ENCODE data around the gene PPL.

The PPL gene

DNA sequence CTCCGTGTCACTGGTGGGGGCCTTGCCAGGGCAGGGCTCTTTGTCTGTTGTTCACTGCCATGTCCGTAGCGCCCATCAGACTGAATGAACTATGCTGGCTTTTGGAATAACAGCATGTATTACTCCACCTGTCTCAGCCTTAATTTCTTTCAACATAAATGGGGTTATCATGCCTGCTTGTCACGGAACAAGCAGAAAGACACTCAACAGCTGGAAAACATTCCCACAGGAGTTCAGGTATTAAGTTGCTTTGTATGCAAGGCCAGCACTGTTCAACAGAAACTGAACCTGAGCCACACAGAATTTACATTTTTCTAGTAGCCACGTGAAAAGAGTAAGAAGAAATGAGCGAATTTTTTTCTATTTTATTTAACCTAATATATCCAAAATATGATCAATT, 13.1 kb downstream of the PPL start (continued):
- TF ChIP-seq, protein P1, sequence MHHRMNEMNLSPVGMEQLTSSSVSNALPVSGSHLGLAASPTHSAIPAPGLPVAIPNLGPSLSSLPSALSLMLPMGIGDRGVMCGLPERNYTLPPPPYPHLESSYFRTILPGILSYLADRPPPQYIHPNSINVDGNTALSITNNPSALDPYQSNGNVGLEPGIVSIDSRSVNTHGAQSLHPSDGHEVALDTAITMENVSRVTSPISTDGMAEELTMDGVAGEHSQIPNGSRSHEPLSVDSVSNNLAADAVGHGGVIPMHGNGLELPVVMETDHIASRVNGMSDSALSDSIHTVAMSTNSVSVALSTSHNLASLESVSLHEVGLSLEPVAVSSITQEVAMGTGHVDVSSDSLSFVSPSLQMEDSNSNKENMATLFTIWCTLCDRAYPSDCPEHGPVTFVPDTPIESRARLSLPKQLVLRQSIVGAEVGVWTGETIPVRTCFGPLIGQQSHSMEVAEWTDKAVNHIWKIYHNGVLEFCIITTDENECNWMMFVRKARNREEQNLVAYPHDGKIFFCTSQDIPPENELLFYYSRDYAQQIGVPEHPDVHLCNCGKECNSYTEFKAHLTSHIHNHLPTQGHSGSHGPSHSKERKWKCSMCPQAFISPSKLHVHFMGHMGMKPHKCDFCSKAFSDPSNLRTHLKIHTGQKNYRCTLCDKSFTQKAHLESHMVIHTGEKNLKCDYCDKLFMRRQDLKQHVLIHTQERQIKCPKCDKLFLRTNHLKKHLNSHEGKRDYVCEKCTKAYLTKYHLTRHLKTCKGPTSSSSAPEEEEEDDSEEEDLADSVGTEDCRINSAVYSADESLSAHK (tag by site-specific recombination; IDR thresholded peaks at IDR 0.05) = no peak

GRCh38 chr16:4922721-4923342, 14.1 kb downstream of the PPL start:
- ChIA-PET CTCF (interaction anchor here (1.5 kb wide), 1 partner anchor 33 kb away, joined by 4 read pairs; no protein-coding TSS in a partner anchor), POLR2A (no interaction called here)
- Histone ChIP-seq H3K4me1 (ENCODE audit: control insufficient read depth, insufficient read depth, low read length) (no peaks in the 10 kb centered on the region), H3K9me3 (ENCODE audit: control insufficient read depth, insufficient read depth, low read depth, low read length) (no peaks in the 10 kb centered on the region), H3K27ac (ENCODE audit: extremely low read depth, low read depth, low read length) (no peak overlapping the region), H3K36me3 (ENCODE audit: control insufficient read depth in 2 of 2, insufficient read depth in 1 of 2, low read length in 2 of 2) (no peaks in the 10 kb centered on the region), H3K4me3 (ENCODE audit: low read depth, low read length) (no peak overlapping the region)
- TF ChIP-seq ZNF18 (tag by site-specific recombination; IDR thresholded peaks at IDR 0.05) = no peak
- TF ChIP-seq ZFHX2 (tag by site-specific recombination; conservative IDR thresholded peaks at IDR 0.05) = no peak
- TF ChIP-seq, protein P2, sequence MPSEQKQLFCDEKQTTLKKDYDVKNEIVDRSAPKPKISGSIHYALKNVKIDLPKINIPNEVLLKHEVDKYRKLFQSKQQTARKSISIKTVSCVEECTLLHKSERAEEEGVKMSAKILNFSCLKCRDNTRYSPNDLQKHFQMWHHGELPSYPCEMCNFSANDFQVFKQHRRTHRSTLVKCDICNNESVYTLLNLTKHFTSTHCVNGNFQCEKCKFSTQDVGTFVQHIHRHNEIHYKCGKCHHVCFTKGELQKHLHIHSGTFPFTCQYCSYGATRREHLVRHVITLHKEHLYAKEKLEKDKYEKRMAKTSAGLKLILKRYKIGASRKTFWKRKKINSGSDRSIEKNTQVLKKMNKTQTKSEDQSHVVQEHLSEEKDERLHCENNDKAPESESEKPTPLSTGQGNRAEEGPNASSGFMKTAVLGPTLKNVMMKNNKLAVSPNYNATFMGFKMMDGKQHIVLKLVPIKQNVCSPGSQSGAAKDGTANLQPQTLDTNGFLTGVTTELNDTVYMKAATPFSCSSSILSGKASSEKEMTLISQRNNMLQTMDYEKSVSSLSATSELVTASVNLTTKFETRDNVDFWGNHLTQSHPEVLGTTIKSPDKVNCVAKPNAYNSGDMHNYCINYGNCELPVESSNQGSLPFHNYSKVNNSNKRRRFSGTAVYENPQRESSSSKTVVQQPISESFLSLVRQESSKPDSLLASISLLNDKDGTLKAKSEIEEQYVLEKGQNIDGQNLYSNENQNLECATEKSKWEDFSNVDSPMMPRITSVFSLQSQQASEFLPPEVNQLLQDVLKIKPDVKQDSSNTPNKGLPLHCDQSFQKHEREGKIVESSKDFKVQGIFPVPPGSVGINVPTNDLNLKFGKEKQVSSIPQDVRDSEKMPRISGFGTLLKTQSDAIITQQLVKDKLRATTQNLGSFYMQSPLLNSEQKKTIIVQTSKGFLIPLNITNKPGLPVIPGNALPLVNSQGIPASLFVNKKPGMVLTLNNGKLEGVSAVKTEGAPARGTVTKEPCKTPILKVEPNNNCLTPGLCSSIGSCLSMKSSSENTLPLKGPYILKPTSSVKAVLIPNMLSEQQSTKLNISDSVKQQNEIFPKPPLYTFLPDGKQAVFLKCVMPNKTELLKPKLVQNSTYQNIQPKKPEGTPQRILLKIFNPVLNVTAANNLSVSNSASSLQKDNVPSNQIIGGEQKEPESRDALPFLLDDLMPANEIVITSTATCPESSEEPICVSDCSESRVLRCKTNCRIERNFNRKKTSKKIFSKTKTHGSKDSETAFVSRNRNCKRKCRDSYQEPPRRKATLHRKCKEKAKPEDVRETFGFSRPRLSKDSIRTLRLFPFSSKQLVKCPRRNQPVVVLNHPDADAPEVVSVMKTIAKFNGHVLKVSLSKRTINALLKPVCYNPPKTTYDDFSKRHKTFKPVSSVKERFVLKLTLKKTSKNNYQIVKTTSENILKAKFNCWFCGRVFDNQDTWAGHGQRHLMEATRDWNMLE (tag by site-specific recombination; conservative IDR thresholded peaks at IDR 0.05; ENCODE audit: low read depth) = no peak
- TF ChIP-seq KLF9 (tag by site-specific recombination; IDR thresholded peaks at IDR 0.05; ENCODE audit: low read depth) = no peak
- no peak for TF ChIP-seq ZNF510 (tag by site-specific recombination; IDR thresholded peaks at IDR 0.05; ENCODE audit: insufficient replicate concordance)

GRCh38 chr16:4920826-4921225, 16.1 kb downstream of the PPL start:
- CTCF ChIA-PET = interaction anchor here (0.6 kb wide), 1 partner anchor 179 kb away, joined by 3 read pairs; no protein-coding TSS in a partner anchor
- no peaks in the 10 kb centered on the region for H3K4me1 ChIP-seq (ENCODE audit: control insufficient read depth, insufficient read depth, low read length)
- no peak overlapping the region for H3K27ac ChIP-seq (ENCODE audit: extremely low read depth, low read depth, low read length)
- no peak overlapping the region for H3K4me3 ChIP-seq (ENCODE audit: low read depth, low read length)
- H3K36me3 ChIP-seq (ENCODE audit: control insufficient read depth in 2 of 2, insufficient read depth in 1 of 2, low read length in 2 of 2) = no peaks in the 10 kb centered on the region
- no peaks in the 10 kb centered on the region for H3K9me3 ChIP-seq (ENCODE audit: control insufficient read depth, insufficient read depth, low read depth, low read length)
- POLR2A ChIA-PET = no interaction called here
- no peak for TF ChIP-seq ZNF366 (tag by site-specific recombination; conservative IDR thresholded peaks at IDR 0.05)
- no peak for TF ChIP-seq KLF16 (tag by site-specific recombination; IDR thresholded peaks at IDR 0.05)
- TF ChIP-seq REPIN1 (tag by site-specific recombination; IDR thresholded peaks at IDR 0.05; ENCODE audit: low read depth) = no peak
- no peak for TF ChIP-seq ZNF24 (tag by site-specific recombination; IDR thresholded peaks at IDR 0.05)
- no peak for TF ChIP-seq ZFP37 (tag by site-specific recombination; IDR thresholded peaks at IDR 0.05)
- TF ChIP-seq ZNF214 (tag by site-specific recombination; IDR thresholded peaks at IDR 0.05; ENCODE audit: borderline replicate concordance) = no peak
- TF ChIP-seq ZNF623 (tag by site-specific recombination; IDR thresholded peaks at IDR 0.05) = no peak
- TF ChIP-seq, protein P2 (tag by site-specific recombination; conservative IDR thresholded peaks at IDR 0.05; ENCODE audit: low read depth) = no peak
- TF ChIP-seq BCL11B (tag by site-specific recombination; IDR thresholded peaks at IDR 0.05; ENCODE audit: low read depth) = no peak
- TF ChIP-seq ZNF10 (tag by site-specific recombination; IDR thresholded peaks at IDR 0.05) = no peak
- no peak for TF ChIP-seq IKZF3 (tag by site-specific recombination; IDR thresholded peaks at IDR 0.05)
- TF ChIP-seq ZNF707 (tag by site-specific recombination; IDR thresholded peaks at IDR 0.05) = no peak
- no peak for TF ChIP-seq YY1 (tag by site-specific recombination; IDR thresholded peaks at IDR 0.05)
- no peak for TF ChIP-seq ZSCAN30 (tag by site-specific recombination; IDR thresholded peaks at IDR 0.05)

Data from HEK293 (cell line).